Activated CD8-positive, alpha-beta memory T cell treated with anti-CD3 and anti-CD28 coated beads for 1 hour (primary cell): ENCODE measurements around the gene OMA1.
"Not testable (repeated sequence)": the region's sequence is repeated elsewhere in the genome, so short reads cannot be mapped to it uniquely, and the experiment has no call there.

Source experiments
- DNase-seq, 2 donors: peaks; one replicate each; pipeline ENCODE4 v3.0.0-alpha.2; 2020; ENCODE audit warnings: low read depth in 1 of 2; ENCODE audit errors: extremely low read depth in 1 of 2

The OMA1 gene

GRCh38 chr1:58546520-58547308, at the start of gene OMA1:
OMA1 (minus strand) TSS chr1:58546726; CDS start chr1:58539294, 7,432 bp downstream.
- peak; percentile 91 to 97 for DNase-seq

GRCh38 chr1:58594546-58594945, 48.0 kb upstream of the OMA1 start:
- no peak for DNase-seq

- no peak for DNase-seq
These were observed 46.1 kb upstream of the OMA1 start for GRCh38 chr1:58592522-58593134.

- DNase-seq = no peak
These were observed 45.3 kb upstream of the OMA1 start for GRCh38 chr1:58591806-58592205.

GRCh38 chr1:58590019-58590418, 43.5 kb upstream of the OMA1 start:
- DNase-seq = no peak

- no peak for DNase-seq
These were observed 41.9 kb upstream of the OMA1 start for GRCh38 chr1:58588396-58588795.

GRCh38 chr1:58587667-58588066, 41.1 kb upstream of the OMA1 start:
- no peak for DNase-seq

- DNase-seq = no peak
These were observed 39.7 kb upstream of the OMA1 start for GRCh38 chr1:58586271-58586670.

- no peak for DNase-seq
These were observed 39.1 kb upstream of the OMA1 start for GRCh38 chr1:58585581-58586151.

- DNase-seq = no peak
These were observed 38.6 kb upstream of the OMA1 start for GRCh38 chr1:58585166-58585565.

- no peak for DNase-seq
These were observed 37.8 kb upstream of the OMA1 start for GRCh38 chr1:58584082-58584895.

GRCh38 chr1:58583496-58583895, 37.0 kb upstream of the OMA1 start:
- DNase-seq = no peak

GRCh38 chr1:58582143-58582542, 35.6 kb upstream of the OMA1 start:
- not testable (repeated sequence) for DNase-seq

GRCh38 chr1:58581641-58582040, 35.1 kb upstream of the OMA1 start:
- no peak for DNase-seq

GRCh38 chr1:58580186-58580585, 33.7 kb upstream of the OMA1 start:
- no peak for DNase-seq

GRCh38 chr1:58577654-58578030, 31.1 kb upstream of the OMA1 start:
- DNase-seq = no peak

GRCh38 chr1:58576727-58577653, 30.5 kb upstream of the OMA1 start, which contains the start of gene TACSTD2:
TACSTD2 (minus strand) TSS chr1:58577252; CDS start chr1:58577156, 96 bp downstream.
- no peak for DNase-seq

GRCh38 chr1:58576325-58576726, 29.8 kb upstream of the OMA1 start:
- DNase-seq = no peak

- no peak for DNase-seq
These were observed 29.2 kb upstream of the OMA1 start for GRCh38 chr1:58575551-58576324.
